ENCODE results near the gene GRK5.

- TF ChIP-seq LEF1 (IDR thresholded peaks at IDR 0.05; ENCODE audit: borderline replicate concordance) (no peak), ARNT (IDR thresholded peaks at IDR 0.05) (no peak), SP1 (IDR thresholded peaks at IDR 0.05) (no peak), BHLHE40 (IDR thresholded peaks at IDR 0.05; ENCODE audit: borderline replicate concordance) (no peak), ELF4 (IDR thresholded peaks at IDR 0.05) (no peak), ZNF384 (IDR thresholded peaks at IDR 0.05) (no peak), L3MBTL2 (conservative IDR thresholded peaks at IDR 0.05) (no peak), NFRKB (IDR thresholded peaks at IDR 0.05) (no peak), FOXK2 (IDR thresholded peaks at IDR 0.05) (no peak)
These were observed 116.0 kb downstream of the GRK5 start for GRCh38 chr10:119323085-119324016.

Measured in HEK293T (cell line).